Measurements from ENCODE around the gene DIP2C. TPM values are rescaled to one million over a fixed set of nuclear protein-coding genes. Genes with fewer than 3 reads are reported as not detected.

DIP2C gene
- total RNA-seq, 1 donor from 2014 or later = 18.4 TPM

DNA sequence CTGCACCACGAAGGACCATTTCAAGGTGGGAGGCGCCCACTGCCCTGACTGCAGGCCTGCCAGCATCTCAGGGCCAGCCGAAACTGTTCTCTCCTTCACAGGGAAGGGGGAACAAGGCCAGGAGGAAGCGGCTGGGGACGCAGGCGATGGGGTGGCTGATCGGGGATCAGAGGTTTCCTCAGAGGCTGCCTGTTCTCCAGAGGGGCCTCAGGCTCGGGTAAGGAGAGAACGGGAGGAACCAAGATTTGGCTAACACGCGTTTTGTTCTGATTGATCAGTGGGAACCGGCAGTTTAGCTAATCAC, 87.9 kb downstream of the DIP2C start:
- intact Hi-C loops (cut with DNase I) = no loop called here
- Histone ChIP-seq H3K9me3 (no peaks in the 10 kb centered on the region), H3K27me3 (no peaks in the 10 kb centered on the region), H3K36me3 (no peaks in the 10 kb centered on the region), H3K27ac (no peak overlapping the region), H3K4me3 (no peak overlapping the region), H3K4me1 (peaks cover 60% of the 10 kb centered on the region)
- DNase-seq (ENCODE audit: extremely low spot score in 2 of 2) = no peak
- TF ChIP-seq POLR2AphosphoS5 (IDR thresholded peaks at IDR 0.05; ENCODE audit: insufficient read depth in 1 of 2, low read depth in 1 of 2) (no peak), POLR2A (IDR thresholded peaks at IDR 0.05) (no peak), CTCF (IDR thresholded peaks at IDR 0.05) (no peak)

- TF ChIP-seq POLR2AphosphoS5 (IDR thresholded peaks at IDR 0.05; ENCODE audit: insufficient read depth in 1 of 2, low read depth in 1 of 2) (no peak), CTCF (IDR thresholded peaks at IDR 0.05) (no peak), POLR2A (IDR thresholded peaks at IDR 0.05) (no peak)
- Histone ChIP-seq H3K9me3 (no peaks in the 10 kb centered on the region), H3K4me3 (no peak overlapping the region), H3K4me1 (peaks cover 60% of the 10 kb centered on the region), H3K27me3 (no peaks in the 10 kb centered on the region), H3K36me3 (no peaks in the 10 kb centered on the region), H3K27ac (no peak overlapping the region)
- no peak for DNase-seq (ENCODE audit: extremely low spot score in 2 of 2)
- intact Hi-C loops (cut with DNase I) = no loop called here
These were observed 88.4 kb downstream of the DIP2C start for GRCh38 chr10:600876-601659.

DNA sequence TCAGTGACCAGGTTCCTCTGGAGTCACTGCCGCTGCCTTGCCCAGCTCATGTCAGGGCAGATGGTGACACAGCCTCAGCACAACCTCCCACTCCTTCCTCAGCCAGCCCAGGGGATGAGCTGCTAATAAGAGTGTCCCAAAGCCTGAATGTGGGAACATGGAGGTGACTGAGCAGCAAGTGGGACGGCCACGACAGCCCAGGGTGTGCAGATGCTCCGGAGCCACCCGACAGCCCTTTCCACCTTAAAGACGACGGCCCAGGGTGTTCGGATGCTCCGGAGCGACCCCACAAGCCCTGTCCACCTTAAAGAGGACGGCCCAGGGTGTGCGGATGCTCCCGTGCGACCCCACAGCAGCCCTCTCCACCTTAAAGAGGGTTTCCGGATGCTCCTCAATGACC, 89.2 kb downstream of the DIP2C start:
- no peak for DNase-seq (ENCODE audit: extremely low spot score in 2 of 2)
- Histone ChIP-seq H3K27me3 (no peaks in the 10 kb centered on the region), H3K4me1 (peaks cover 52% of the 10 kb centered on the region), H3K36me3 (no peaks in the 10 kb centered on the region), H3K9me3 (no peaks in the 10 kb centered on the region), H3K27ac (no peak overlapping the region), H3K4me3 (no peak overlapping the region)
- intact Hi-C loops (cut with DNase I) = no loop called here
- no peak for TF ChIP-seq CTCF (IDR thresholded peaks at IDR 0.05)
- no peak for TF ChIP-seq POLR2A (IDR thresholded peaks at IDR 0.05)
- no peak for TF ChIP-seq POLR2AphosphoS5 (IDR thresholded peaks at IDR 0.05; ENCODE audit: insufficient read depth in 1 of 2, low read depth in 1 of 2)

GRCh38 chr10:599767-600166, 89.7 kb downstream of the DIP2C start:
- intact Hi-C loops (cut with DNase I) = no loop called here
- DNase-seq (ENCODE audit: extremely low spot score in 2 of 2) = no peak
- H3K9me3 ChIP-seq = no peaks in the 10 kb centered on the region
- TF ChIP-seq POLR2AphosphoS5 (IDR thresholded peaks at IDR 0.05; ENCODE audit: insufficient read depth in 1 of 2, low read depth in 1 of 2) = no peak
- TF ChIP-seq POLR2A (IDR thresholded peaks at IDR 0.05) = no peak
- no peak for TF ChIP-seq CTCF (IDR thresholded peaks at IDR 0.05)
- peaks cover 47% of the 10 kb centered on the region for H3K4me1 ChIP-seq
- H3K27ac ChIP-seq = no peak overlapping the region
- H3K27me3 ChIP-seq = no peaks in the 10 kb centered on the region
- H3K4me3 ChIP-seq = no peak overlapping the region
- H3K36me3 ChIP-seq = no peaks in the 10 kb centered on the region

GRCh38 chr10:598415-599170, 90.9 kb downstream of the DIP2C start:
- Histone ChIP-seq H3K27ac (no peak overlapping the region), H3K4me1 (peaks cover 43% of the 10 kb centered on the region)

More at GRCh38 chr10:598415-599170, 90.9 kb downstream of the DIP2C start:
- H3K27me3 ChIP-seq = no peaks in the 10 kb centered on the region
- TF ChIP-seq POLR2A (IDR thresholded peaks at IDR 0.05) = no peak
- no peak for TF ChIP-seq POLR2AphosphoS5 (IDR thresholded peaks at IDR 0.05; ENCODE audit: insufficient read depth in 1 of 2, low read depth in 1 of 2)
- no peak for TF ChIP-seq CTCF (IDR thresholded peaks at IDR 0.05)
- no peak for DNase-seq (ENCODE audit: extremely low spot score in 2 of 2)
- no peaks in the 10 kb centered on the region for H3K36me3 ChIP-seq
- H3K9me3 ChIP-seq = no peaks in the 10 kb centered on the region
- no peak overlapping the region for H3K4me3 ChIP-seq
- intact Hi-C loops (cut with DNase I) = no loop called here
